DMS79 treated with DMSO at 0.1 percent for 48 hours (cell line): ENCODE data around the gene LRP6.

Source experiments
- DNase-seq: peaks from one replicate; lab custom pipeline; 2025; lab: John Stamatoyannopoulos, UW

LRP6 gene

DNA sequence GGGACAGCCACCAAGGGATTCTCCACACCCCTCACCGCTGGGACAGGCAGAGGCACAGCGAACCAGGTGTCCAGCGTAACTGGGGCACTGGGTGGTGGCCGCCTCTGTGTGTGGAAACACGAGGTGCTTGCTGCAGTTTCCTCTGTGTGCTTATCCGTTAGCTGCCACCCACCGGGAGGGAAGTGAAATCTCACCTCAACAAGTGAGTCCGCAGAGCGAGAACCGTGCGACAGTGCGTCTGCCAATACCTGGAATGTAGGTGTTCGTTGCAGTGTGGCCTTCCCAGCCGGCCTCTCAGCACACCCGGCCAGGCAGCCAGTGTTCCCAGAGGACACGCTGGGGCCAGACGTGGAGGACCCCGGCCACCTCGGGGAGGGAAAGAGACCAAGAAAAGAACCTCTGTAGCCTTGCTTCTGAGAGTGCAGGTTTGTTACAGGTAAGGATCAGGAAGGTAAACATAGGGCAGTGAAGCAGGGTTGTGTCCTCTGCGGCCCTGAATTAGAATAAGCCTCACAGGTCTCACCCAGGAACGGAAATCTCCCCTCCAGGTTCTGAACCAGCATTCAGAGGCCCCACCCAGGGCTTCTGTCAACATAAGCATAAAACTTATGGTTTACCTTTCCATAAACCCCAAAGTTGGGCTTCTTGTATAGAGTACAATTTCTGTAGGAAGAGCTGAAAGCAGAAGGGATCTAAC is 194.6 kb downstream of the LRP6 start:
- no peak for DNase-seq

DNA sequence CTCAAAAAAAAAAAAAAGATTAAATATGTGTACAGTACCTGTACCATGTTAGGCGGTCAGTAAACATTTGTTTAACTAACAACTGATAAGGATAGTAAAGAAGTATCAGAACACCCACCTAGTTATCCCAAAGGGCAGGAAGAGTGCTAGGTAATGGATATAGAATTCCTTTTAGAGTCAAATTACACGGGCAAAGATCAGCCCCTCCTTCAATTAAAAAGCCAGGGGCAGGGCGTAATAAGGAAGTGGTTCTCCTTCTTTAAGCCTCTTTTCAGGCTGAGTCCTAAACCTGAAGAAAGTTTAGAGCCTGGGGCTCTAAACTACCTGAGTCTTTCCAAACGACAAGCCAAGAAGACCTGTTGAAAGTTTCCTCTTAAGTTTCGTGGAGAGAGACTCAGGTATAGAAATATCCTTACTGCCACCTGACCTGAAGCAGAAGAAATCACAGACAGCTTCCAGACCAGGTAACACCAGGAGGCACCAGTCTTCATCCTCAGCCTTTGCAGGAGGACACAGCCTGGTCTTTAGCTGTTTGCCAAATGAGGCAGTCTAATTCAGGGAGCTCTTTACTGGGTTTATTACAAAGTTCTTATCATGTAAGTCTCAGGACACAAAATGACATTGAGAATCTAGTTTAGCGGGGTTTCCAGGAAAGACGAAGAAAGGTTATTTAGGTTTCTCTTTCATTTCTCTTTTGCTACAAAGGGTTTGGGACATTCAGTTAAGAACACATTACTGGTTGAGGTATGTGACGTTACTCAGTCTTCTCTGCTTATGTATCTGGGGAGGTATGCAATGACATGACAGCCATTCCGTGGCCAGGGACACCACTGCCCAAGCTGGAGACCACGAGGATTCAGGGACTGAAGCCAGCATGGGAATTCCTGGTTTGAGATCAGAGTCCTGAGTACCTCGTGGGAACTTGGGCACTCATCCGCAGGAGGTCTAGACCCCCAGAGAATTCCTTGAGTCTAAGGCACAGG is 195.9 kb downstream of the LRP6 start, which contains the start of gene BCL2L14:
Gene BCL2L14, plus strand, starts transcription at position 266 of the 983 bp plus-strand sequence. CDS start 8,367 bp downstream, outside the sequence.
- DNase-seq: no peak

DNA sequence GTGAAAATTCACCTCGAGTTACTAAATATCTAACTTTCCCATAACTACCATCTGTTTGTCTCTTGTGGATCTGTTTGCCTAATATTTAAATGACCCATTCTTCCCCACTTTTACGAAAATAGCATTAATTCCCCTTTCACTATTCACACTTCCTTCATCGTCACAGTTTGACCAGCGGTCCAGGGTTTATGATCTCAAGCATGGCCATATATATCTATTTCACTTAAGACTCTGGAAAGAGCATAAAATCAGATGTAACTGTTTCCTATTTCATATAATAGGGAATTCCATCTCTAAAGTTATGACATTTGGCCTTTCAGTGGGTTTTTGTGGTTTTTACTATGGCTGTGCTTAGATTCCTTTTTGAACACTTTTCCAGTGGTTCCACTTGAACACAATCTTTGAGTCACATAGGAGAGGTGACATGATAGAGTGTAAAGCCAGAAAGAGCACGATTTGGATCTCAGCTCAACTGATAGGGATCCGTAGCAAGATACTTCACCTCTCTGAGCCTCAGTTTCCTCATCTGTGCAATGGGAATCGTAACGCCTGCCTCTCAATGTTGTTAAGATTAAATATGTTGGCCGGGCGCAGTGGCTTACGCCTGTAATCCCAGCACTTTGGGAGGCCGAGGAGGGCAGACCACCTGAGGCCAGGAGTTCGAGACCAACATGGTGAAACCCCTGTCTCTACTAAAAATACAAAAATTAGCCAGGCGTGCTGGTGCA is 196.9 kb downstream of the LRP6 start:
- no peak for DNase-seq

DNA sequence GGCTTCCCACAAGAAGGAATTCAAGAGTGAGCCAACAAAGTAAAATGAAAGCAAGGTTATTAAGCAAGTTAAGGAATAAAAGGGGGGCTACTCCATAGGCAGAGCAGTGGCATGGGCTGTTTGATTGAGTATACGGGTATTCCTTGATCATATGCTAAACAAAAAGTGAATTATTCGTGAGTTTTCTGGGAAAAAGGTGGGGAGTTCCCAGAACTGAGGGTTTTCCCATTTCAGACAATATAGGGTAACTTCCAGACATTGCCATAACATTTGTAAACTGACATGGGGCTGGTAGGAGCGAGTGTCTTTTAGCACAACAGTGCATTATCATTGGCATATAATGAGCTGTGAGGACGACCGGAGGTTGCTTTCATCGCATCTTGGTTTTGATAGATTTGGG is 198.1 kb downstream of the LRP6 start:
- DNase-seq: no peak
